ENCODE data around the gene BAHD1. TPM values are rescaled to one million over a fixed set of nuclear protein-coding genes. Genes with fewer than 3 reads are reported as not detected.

BAHD1 gene
- total RNA-seq, 2 experiments from 2014 or later: 18.0 to 18.7 TPM

- Mint-ChIP-seq H3K4me3 (peak overlapping the region; percentile 4), H3K9me3 (no peaks in the 10 kb centered on the region), H3K27ac (no peak overlapping the region), H3K27me3 (peaks cover 50% of the 10 kb centered on the region), H3K4me1 (peaks cover 17% of the 10 kb centered on the region), H3K36me3 (no peaks in the 10 kb centered on the region)
- DNase-seq: no peak
Measured at GRCh38 chr15:40436892-40437751, 3.6 kb upstream of the BAHD1 start.

DNA sequence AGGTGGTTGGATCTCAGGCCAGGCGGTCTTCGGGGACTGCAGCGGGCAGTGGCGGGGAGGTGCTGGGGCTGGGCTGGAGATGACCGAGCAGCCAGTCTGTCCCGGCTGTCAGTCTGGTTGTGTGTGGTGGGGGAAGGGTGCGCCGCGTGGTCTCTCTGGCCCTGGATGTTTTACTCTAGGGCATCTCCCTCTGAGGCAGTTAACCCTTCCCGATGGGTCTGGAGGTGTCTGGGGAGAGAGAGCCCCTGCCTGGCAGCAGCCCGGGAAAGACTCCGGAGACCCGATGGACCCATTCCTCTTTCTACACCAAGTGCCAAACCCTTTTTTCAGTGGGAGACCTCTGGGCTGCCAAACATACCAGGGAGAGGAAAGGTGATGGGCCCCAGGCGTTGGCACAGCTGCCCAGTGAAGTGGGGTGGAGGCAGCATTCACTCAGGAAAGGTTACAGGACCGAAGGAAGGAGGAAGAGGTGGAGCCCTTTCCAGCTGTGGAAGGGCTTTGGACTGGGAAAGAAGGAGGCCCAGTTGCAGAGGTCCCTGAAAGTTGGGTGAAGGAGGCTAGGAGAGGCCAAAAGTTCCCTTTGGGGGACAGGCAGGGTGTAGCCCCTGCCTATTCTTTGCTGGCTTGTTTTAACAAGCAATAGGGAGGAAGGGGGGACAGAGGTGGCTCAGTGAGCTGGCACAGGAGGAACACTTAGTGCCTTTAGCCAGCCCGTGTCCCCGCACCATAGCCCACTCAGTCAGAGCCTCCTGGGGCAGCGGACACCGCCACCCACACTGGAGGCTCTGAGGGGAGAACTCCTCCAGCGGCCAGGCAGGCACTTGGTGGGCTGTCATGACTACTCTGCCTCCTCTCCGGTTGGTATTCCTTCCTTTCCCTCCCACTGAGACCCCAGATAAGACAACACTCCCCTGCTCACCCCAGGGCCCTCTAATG is 2.7 kb upstream of the BAHD1 start:
- no peaks in the 10 kb centered on the region for H3K9me3 Mint-ChIP-seq
- H3K36me3 Mint-ChIP-seq: no peaks in the 10 kb centered on the region
- H3K4me3 Mint-ChIP-seq: no peak overlapping the region
- H3K27ac Mint-ChIP-seq: no peak overlapping the region
- no peak for DNase-seq
- H3K4me1 Mint-ChIP-seq: peaks cover 26% of the 10 kb centered on the region
- peaks cover 50% of the 10 kb centered on the region for H3K27me3 Mint-ChIP-seq

GRCh38 chr15:40438712-40439111 is 2.0 kb upstream of the BAHD1 start:
- no peak overlapping the region for H3K27ac Mint-ChIP-seq
- H3K9me3 Mint-ChIP-seq: no peaks in the 10 kb centered on the region
- no peak for DNase-seq
- H3K4me3 Mint-ChIP-seq: no peak overlapping the region
- H3K4me1 Mint-ChIP-seq: peaks cover 32% of the 10 kb centered on the region
- H3K36me3 Mint-ChIP-seq: no peaks in the 10 kb centered on the region
- H3K27me3 Mint-ChIP-seq: peaks cover 50% of the 10 kb centered on the region

- H3K36me3 Mint-ChIP-seq: no peaks in the 10 kb centered on the region
- peak overlapping the region; percentile 92 for H3K4me3 Mint-ChIP-seq
- H3K27ac Mint-ChIP-seq: peak overlapping the region; percentile 89
- H3K9me3 Mint-ChIP-seq: no peaks in the 10 kb centered on the region
- H3K4me1 Mint-ChIP-seq: peaks cover 40% of the 10 kb centered on the region
- peaks cover 50% of the 10 kb centered on the region for H3K27me3 Mint-ChIP-seq
- DNase-seq: no peak
Measured at GRCh38 chr15:40439461-40439959, 1.2 kb upstream of the BAHD1 start.

GRCh38 chr15:40439960-40440742 is 602 bp upstream of the BAHD1 start:
- Mint-ChIP-seq H3K4me3 (peak overlapping the region; percentile 92), H3K36me3 (no peaks in the 10 kb centered on the region), H3K27me3 (peaks cover 47% of the 10 kb centered on the region), H3K27ac (peak overlapping the region; percentile 89), H3K4me1 (peaks cover 47% of the 10 kb centered on the region), H3K9me3 (no peaks in the 10 kb centered on the region)
- peak; percentile 43 for DNase-seq

DNA sequence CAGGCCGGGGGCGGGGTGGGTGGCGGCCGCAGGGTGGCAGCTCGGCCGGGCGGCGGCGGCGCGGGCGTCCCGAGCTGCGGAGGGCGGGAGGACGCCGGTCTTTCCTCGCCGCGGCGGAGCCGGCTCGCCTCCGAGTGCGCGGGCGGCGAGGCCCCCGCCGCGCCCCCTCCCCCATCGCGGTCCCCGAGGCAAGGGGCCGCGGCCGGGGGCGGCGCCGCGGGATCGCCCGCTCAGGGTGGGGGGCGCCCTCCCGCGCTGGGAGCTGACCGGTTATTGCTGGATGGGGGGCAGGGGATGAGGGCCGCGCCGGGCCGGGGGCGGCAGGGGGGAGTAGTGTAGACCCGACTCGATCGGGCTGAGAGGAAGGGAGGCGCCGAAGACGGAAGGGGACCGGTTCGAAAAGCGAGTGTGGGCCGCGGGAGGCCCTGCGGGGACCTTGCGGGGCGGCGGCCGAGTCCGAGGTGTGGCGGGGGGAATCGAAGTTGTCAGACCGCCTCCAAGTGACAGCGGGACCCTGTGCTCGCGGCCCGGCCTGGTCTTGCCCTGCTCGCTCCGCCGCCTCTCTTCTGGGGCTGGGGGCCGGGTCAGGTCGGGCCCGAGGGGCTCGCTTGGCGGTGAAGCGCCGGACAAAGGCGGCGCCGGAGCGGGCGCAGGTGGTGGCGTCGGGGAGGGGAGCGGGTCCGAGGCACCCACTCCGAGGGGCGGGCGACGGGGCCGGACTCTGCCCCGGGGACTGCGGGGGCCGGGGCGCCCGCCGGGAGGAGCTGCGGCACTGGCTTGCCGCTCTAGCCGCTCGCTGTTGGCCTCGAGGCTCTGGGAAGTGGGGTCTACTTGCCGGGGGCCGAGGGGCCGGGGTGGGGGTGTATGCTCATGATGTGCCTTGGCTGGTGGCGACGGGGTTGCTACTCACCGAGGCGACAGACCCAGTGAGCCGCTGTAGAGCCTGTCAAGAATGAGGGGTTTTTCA is 1.1 kb downstream of the BAHD1 start:
- peak; percentile 50 for DNase-seq
- H3K36me3 Mint-ChIP-seq: no peaks in the 10 kb centered on the region
- H3K27me3 Mint-ChIP-seq: peaks cover 32% of the 10 kb centered on the region
- H3K9me3 Mint-ChIP-seq: no peaks in the 10 kb centered on the region
- peak overlapping the region; percentile 84 for H3K4me3 Mint-ChIP-seq
- H3K4me1 Mint-ChIP-seq: peaks cover 45% of the 10 kb centered on the region
- H3K27ac Mint-ChIP-seq: peak overlapping the region; percentile 79

DNA sequence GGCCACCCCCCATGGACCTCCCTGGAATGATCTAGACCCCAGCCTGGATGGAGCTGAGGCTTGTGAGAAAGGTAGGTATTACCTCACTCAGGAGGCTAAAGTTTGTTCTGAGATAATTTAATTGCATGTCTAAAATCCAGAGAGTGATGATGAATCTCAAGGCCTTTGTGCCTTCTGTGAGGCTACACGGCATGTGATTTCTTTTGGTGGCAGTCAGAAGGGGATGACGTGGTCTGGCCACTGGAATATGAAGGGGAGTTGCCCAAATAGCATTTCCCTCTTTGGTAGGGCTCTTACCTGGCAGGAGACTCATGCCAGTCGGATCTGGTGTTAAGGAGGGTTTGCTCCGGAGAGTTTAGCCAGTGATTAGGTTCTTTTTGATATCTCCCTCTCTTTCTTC is 2.5 kb downstream of the BAHD1 start:
- no peak overlapping the region for H3K27ac Mint-ChIP-seq
- H3K4me3 Mint-ChIP-seq: no peak overlapping the region
- H3K4me1 Mint-ChIP-seq: peaks cover 48% of the 10 kb centered on the region
- no peaks in the 10 kb centered on the region for H3K36me3 Mint-ChIP-seq
- peaks cover 18% of the 10 kb centered on the region for H3K27me3 Mint-ChIP-seq
- H3K9me3 Mint-ChIP-seq: no peaks in the 10 kb centered on the region
- DNase-seq: no peak

GRCh38 chr15:40443846-40444245 is 3.1 kb downstream of the BAHD1 start:
- Mint-ChIP-seq H3K27me3 (peaks cover 12% of the 10 kb centered on the region), H3K4me1 (peaks cover 50% of the 10 kb centered on the region), H3K36me3 (no peaks in the 10 kb centered on the region), H3K27ac (no peak overlapping the region), H3K9me3 (no peaks in the 10 kb centered on the region), H3K4me3 (no peak overlapping the region)
- no peak for DNase-seq

- H3K36me3 Mint-ChIP-seq: no peaks in the 10 kb centered on the region
- peaks cover 5% of the 10 kb centered on the region for H3K27me3 Mint-ChIP-seq
- no peaks in the 10 kb centered on the region for H3K9me3 Mint-ChIP-seq
- no peak overlapping the region for H3K4me3 Mint-ChIP-seq
- no peak overlapping the region for H3K27ac Mint-ChIP-seq
- peaks cover 51% of the 10 kb centered on the region for H3K4me1 Mint-ChIP-seq
- no peak for DNase-seq
Measured at GRCh38 chr15:40444736-40445135, 4.0 kb downstream of the BAHD1 start.

- H3K27ac Mint-ChIP-seq: no peak overlapping the region
Measured at GRCh38 chr15:40445421-40445922, 4.7 kb downstream of the BAHD1 start.

GRCh38 chr15:40446144-40446543 is 5.4 kb downstream of the BAHD1 start:
- H3K36me3 Mint-ChIP-seq: peaks cover 2% of the 10 kb centered on the region
- DNase-seq: no peak
- H3K4me3 Mint-ChIP-seq: no peak overlapping the region
- H3K27me3 Mint-ChIP-seq: no peaks in the 10 kb centered on the region
- H3K27ac Mint-ChIP-seq: no peak overlapping the region
- no peaks in the 10 kb centered on the region for H3K9me3 Mint-ChIP-seq
- peaks cover 56% of the 10 kb centered on the region for H3K4me1 Mint-ChIP-seq

More at GRCh38 chr15:40445421-40445922, 4.7 kb downstream of the BAHD1 start:
- no peaks in the 10 kb centered on the region for H3K36me3 Mint-ChIP-seq
- H3K9me3 Mint-ChIP-seq: no peaks in the 10 kb centered on the region
- H3K27me3 Mint-ChIP-seq: no peaks in the 10 kb centered on the region
- DNase-seq: no peak
- H3K4me1 Mint-ChIP-seq: peaks cover 52% of the 10 kb centered on the region
- H3K4me3 Mint-ChIP-seq: no peak overlapping the region

DNA sequence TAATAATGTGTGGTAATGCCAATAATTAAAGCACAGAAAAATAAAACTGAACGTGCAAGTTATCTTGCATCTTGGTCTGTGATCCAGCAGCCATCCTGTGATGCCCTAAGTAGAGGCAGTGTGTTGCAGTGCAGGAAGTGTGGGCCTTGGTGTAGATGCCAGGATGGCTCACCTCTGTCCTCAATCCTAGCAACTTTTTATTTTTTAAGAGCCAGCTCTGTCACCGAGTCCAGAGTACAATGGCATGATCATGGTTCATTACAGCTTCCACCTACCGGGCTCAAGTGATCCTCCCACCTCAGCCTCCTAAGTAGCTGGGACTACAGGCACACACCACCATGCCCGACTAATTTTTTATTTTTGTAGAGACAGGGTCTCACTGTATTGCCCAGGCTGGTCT is 7.6 kb downstream of the BAHD1 start:
- no peaks in the 10 kb centered on the region for H3K9me3 Mint-ChIP-seq
- no peak for DNase-seq
- H3K27ac Mint-ChIP-seq: no peak overlapping the region
- H3K4me1 Mint-ChIP-seq: peaks cover 66% of the 10 kb centered on the region
- peaks cover 2% of the 10 kb centered on the region for H3K36me3 Mint-ChIP-seq
- no peak overlapping the region for H3K4me3 Mint-ChIP-seq
- no peaks in the 10 kb centered on the region for H3K27me3 Mint-ChIP-seq

GRCh38 chr15:40449275-40449674 is 8.5 kb downstream of the BAHD1 start:
- H3K27me3 Mint-ChIP-seq: no peaks in the 10 kb centered on the region
- H3K9me3 Mint-ChIP-seq: no peaks in the 10 kb centered on the region
- no peak overlapping the region for H3K27ac Mint-ChIP-seq
- H3K4me1 Mint-ChIP-seq: peaks cover 65% of the 10 kb centered on the region
- peaks cover 2% of the 10 kb centered on the region for H3K36me3 Mint-ChIP-seq
- H3K4me3 Mint-ChIP-seq: no peak overlapping the region
- DNase-seq: no peak
